HL-60 (cell line): ENCODE results near the gene LMTK2.

ENCODE experiments used
- REST ChIP-seq: IDR thresholded peaks from 2 replicates; pipeline ENCODE4 v1.6.1; 2012; ENCODE audit warnings: low read depth; ENCODE audit not compliant: insufficient replicate concordance
- SPI1 ChIP-seq: IDR thresholded peaks from 2 replicates; pipeline ENCODE4 v1.6.1; 2012; ENCODE audit warnings: low read depth, mild to moderate bottlenecking, borderline replicate concordance
- TF ChIP-seq, protein P1 (sequence below): IDR thresholded peaks from one replicate; pipeline ENCODE4 v1.5.1; 2011; ENCODE audit warnings: low read length, control low read depth, inconsistent platforms; ENCODE audit not compliant: insufficient read depth

GRCh38 chr7:98075801-98076200 is 30.9 kb upstream of the LMTK2 start:
- TF ChIP-seq REST = no peak
- TF ChIP-seq, protein P1, sequence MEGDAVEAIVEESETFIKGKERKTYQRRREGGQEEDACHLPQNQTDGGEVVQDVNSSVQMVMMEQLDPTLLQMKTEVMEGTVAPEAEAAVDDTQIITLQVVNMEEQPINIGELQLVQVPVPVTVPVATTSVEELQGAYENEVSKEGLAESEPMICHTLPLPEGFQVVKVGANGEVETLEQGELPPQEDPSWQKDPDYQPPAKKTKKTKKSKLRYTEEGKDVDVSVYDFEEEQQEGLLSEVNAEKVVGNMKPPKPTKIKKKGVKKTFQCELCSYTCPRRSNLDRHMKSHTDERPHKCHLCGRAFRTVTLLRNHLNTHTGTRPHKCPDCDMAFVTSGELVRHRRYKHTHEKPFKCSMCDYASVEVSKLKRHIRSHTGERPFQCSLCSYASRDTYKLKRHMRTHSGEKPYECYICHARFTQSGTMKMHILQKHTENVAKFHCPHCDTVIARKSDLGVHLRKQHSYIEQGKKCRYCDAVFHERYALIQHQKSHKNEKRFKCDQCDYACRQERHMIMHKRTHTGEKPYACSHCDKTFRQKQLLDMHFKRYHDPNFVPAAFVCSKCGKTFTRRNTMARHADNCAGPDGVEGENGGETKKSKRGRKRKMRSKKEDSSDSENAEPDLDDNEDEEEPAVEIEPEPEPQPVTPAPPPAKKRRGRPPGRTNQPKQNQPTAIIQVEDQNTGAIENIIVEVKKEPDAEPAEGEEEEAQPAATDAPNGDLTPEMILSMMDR = no peak
- no peak for TF ChIP-seq SPI1
